ENCODE measurements around the gene TMEM31.

Gene TMEM31, protein sequence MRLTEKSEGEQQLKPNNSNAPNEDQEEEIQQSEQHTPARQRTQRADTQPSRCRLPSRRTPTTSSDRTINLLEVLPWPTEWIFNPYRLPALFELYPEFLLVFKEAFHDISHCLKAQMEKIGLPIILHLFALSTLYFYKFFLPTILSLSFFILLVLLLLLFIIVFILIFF

DNA sequence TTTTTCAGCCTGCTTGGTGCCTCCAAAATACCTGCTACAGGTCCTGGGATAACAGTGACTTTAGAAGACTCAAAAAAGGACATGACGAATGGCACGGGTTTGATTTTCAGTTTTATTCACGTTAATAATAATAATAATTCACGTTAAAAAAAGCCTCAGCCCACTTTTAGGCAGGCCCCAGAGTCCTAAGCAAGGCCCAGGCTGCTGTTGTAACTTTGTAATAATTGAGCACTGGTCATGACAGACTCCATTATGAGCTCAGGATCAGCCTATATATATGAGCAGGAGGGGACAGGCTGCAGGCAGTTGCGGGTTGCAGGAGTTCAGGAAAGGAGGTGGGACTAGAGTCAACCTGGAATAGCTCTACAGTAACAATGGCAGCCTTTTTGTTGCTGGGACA is at the start of gene TMEM31:
TMEM31 (plus strand) TSS at position 301 of the 400 bp plus-strand sequence. CDS start 1,350 bp downstream, outside the sequence.
- no peak for DNase-seq

DNA sequence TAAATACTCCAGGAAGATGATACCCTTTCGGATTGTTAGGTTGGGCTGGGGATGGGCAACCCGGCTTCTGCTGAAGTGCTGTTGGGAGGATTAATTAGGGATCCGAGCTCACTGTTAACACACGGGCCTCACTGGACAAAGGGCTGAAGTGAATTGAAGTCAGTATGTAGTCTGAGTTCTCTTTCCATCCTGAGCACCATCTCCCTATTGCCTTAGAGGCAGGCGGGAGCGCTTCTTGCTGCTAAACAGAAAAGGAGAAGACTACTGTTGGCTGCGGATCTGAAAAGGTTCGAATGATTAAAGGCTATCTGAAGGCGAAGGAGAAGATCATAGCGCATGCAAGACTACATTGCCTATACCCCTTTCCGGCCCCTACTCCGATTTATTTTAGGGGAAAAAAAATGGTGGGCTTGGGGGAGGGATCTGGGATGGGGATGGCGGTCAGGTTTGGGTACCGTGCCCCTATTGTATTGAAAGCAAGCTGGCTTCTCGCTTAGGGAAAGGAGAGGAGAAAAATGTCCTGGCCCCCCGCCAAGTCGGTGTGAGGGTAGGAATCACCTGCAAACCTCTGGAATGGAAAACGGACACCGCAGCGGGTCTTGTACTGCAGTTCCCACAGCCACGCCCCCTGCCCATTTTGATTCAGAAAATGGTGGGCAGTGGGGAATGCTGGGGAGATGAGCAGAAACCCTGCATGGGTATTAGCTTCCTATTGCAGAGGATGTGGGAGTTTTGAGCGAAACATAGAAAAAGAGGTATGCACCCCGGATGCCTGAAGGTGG is 46.5 kb upstream of the TMEM31 start:
- DNase-seq: no peak

- no peak for DNase-seq
Observed at GRCh38 chrX:103666202-103667107, 44.3 kb upstream of the TMEM31 start.

DNA sequence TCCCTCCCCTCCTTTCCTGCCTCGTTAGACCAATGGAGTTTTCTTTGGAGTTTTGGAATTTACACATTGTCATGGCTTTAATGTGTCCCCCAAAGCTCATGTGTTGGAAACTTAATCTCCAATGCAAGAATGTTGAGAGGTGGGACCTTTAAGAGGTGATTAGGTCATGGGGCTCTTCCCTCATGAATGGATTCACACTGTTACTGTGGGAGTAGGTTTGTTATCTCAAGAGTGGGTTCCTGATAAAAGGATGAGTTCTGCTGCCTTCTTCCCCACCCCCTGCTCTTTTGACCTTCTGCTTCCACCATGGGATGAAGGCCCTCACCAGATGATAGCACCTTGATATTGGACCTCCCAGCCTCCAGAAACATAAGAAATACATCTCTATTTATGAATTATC is 41.0 kb upstream of the TMEM31 start:
- no peak for DNase-seq

DNA sequence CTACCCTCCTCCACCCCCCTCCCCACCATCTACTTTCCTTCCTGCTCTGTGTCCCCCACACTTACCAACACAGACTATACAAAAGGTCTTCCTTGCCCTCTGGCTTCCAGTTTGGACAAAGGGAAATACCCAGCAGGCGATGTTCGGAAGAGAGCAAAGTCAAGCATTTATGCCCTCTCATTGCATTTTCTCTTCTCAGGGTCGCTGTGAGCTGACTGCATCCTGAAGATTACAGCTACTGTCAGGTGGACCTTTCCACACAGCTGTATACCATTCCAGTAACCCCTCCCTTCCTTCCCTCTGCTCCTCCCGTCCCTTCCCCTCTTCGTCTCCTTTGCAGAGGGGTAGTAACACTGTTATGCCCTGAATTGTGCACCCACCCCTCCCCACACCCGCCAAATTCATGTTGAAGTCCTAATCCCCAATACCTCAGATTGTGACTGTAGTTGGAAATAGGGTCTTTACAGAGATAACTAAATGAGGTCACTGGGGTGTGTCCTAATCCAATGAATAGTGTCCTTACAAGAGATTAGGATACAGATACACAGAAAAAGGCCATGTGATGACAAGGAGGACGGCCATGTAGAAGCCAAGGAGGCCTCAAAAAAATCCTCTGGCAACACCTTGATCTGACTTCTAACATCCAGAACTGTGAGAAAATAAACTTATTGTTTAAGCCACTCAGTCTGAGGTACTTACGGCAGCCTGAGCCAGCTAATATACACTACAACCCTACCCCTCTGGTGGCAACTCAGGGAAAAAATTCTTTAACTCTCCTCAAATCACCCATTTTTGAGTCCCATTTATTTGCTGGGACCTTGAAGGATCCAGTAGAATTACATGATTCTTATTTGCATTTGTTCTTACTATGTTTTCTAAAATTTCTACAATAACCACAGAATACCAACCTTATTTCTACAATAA is 35.9 kb upstream of the TMEM31 start:
- DNase-seq: no peak

- DNase-seq: no peak
Observed at GRCh38 chrX:103678199-103678993, 32.3 kb upstream of the TMEM31 start.

DNA sequence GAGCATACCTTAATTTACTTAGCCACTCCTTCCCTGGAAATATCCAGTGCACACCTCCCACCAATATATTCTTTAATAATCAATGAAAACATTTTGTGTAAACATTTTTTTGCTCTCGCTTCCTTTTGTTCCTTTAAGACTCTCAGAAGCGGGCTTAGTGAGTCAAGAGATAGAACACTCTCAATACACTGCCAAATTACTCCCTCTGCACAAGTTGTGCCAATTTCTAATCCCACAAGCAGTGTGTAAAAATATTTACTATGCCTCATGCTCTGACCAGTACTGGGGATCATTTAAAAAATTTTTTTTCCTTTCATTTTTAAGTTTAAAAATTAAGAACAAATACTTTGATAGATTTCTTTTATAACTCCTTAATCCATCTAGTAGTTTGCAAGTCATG is 29.3 kb upstream of the TMEM31 start:
- DNase-seq: no peak

DNA sequence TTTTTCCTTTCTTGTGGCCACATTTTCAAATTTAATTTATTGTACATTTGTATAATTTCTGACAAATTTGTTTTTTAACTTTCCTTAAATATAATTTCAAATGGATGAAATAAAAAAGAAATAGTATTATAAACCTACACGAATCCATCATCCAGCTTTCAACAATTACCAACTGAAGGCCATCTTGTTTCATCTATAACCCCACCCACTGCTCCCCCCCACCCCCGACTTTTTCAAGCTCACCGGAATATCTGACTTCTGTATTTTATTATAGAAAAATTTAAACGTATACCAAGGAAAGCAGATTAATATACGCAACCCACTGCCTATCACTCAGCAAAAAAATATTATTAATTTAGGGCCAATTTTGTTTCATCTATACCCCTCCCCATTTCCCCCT is 25.3 kb upstream of the TMEM31 start:
- no peak for DNase-seq

DNA sequence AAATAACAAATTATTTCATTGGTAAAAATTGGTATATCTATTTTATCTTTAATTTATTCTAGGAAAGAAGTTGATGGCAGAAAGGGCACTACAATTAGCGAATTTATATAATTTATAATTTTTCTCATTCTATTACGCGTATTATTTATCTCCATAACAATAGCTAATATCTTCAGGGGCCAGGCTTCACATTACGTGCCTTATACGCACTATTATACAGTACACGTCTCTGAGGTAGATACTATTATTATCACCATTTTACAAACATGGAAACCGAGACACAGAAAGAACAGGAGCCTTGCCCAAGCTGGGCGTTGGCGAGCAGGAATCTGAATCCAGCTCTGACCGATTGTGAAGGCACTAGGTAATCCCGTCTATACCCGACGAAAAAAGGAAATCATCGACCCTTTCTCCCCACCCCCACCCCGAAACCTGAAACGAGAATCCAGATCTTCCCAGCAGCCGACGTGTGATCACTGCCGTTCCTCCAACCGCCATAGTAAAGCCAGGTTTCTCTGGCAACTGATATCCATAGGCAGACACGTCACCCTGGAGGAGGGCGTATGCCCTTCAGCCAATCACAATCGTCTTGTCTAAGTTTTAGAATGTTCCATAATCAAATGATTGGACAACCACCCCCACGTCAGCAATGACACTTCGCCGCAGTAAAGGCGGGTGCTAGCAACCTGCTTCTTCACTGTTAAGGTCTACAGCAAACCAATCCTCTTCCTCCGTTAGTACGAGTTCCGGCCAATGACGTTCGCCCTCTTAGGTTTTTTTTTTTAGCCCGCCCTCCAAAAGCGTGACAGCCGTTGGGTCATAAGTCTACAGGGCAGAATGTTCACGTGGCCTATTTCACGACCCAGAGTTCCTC is 24.3 kb upstream of the TMEM31 start, which contains the start of gene MORF4L2:
MORF4L2 (minus strand) TSS at position 501 of the 874 bp plus-strand sequence. CDS start 9,672 bp downstream, outside the sequence.
- peak; percentile 78 for DNase-seq

DNA sequence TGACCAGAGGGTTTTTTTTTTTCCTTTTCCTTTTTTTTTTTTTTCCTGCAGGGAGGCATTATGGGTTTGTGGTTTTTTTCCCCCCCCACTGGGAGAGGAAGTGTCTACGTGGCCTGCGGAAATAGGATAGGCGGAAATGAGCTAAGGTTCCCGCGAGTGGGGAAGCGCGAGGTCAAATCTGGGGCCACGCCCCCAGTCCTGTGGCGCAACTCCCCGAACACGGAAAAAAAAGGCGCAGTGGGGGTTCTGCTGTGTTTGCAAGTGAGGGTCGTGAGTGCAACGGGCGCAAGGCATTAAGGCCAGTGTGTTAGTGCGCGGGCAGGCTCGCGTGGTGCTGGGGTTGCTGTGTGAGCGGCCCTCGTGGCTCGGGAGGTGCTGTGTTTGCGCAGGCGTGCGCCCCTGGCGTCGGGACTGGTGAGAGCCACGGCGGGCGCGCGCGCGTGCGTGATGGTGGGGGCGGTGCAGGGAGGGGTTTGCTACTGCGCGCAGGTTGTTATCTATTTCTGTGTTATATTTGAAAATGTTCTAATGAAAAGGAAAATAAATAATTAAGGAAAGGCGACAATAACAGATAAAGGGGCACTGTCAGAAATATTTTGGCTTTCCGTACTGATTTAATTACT is 23.5 kb upstream of the TMEM31 start:
- DNase-seq: peak; percentile 86

- peak; percentile 43 for DNase-seq
Observed at GRCh38 chrX:103687696-103688201, 23.0 kb upstream of the TMEM31 start.

- no peak for DNase-seq
Observed at GRCh38 chrX:103688946-103689345, 21.8 kb upstream of the TMEM31 start.

DNA sequence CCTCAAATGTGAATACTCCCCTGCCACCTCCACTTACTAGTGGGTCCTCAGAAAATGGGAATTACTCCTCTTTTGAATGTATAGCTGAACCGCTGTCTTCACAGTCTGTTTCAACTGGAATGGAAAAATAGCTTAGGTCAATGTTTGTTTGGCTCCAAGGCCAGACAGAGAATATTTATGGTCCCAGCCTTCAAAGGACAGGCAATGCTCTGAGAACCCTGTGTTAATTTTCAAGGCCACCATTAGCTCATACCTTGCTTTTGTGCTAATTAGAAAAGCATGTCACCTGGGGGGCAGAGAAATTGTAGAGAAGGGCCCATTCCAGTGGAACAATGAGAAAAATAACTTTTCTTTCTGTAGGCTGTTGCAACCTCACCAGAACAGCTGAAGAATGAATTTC is 19.6 kb upstream of the TMEM31 start:
- DNase-seq: no peak

GRCh38 chrX:103697687-103698086 is 13.0 kb upstream of the TMEM31 start:
- no peak for DNase-seq

DNA sequence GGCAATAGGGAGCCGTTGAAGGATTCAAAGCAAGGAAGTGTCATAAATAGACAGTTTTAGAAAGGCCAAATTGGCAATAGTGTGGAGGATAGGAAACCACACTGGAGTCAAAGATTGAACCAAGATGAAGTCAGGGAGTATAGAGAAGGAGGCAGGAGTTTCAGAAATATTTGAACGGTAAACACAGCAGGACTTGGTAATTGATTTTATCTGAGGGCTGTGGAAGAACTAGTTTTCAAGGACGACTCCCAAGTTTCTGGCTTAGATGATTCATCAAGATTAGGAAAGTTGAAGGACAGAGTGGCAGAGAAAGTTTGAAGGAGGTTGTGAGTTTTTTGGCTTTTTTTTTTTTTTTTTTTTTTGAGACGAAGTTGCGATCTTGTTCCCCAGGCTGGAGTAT is 11.5 kb upstream of the TMEM31 start:
- no peak for DNase-seq

DNA sequence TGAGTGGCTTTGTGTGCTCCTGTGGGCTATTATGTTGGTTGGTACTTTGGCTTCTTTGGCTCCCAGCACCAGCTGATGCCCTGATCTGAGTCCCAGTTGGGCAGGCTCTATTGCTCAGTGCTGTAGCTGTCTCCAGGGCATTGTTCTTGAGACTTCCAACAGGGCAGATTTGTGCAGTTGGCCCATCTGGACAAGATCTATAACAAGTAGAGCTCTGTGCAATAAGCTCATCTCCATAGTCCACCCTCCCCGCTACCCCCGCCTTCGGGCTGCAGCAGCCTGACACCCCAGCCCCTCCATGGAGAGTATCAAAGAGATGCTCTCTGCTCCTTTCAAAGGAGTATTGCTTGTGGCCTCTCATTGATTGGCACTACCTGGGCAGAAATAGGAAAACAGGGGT is 5.8 kb upstream of the TMEM31 start:
- no peak for DNase-seq

DNA sequence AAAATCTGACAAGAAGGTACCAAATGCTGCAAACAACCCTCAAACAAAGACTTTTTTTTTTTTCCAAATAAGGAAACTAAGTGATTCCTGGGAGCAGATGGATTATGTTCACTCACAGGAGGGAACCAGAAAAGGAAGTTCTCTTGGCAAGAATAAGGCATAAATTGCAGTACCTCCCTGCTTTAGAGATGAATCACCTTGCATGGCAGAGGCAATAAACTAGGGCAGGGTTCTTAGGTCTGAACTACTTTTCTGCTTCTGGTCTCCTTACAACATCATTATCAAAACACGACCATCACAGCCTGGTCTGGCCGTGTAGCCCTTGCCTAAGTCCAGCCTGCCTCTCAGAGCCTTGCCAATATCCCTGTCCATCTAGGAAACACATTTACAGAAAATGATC is 6.3 kb downstream of the TMEM31 start:
- no peak for DNase-seq

DNA sequence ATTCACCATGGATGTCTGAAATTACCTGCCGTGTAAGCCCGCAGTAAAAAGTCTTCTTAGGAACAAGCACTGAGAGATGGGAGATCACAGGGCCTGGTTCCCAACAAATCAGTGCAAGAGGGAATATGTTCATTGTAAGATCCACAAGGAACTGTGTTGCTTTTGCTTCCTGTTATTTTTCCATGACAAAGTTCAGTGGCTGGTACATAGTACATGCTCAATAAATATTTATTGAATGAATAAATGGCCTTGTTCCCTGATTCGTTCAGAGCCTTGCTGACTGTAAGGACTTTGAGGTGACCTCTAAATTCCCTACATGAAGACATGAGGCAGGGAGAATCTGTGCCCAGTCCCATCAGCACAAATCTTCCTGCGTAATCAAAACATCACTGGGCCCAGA is 7.4 kb downstream of the TMEM31 start:
- DNase-seq: no peak

- DNase-seq: no peak
Observed at GRCh38 chrX:103722505-103722904, 11.8 kb downstream of the TMEM31 start.

GRCh38 chrX:103726477-103726876 is 15.8 kb downstream of the TMEM31 start:
- no peak for DNase-seq

Measured in activated CD4-positive, alpha-beta T cell treated with anti-CD3 and anti-CD28 coated beads, Interleukin-2, amount 50 U/mL, for 1 hour (primary cell).